Jurkat, Clone E6-1 (cell line): ENCODE data around the gene SMYD3.

Source experiments
- DNase-seq: peaks from one replicate; pipeline ENCODE4 v3.0.0-alpha.2; 2011; ENCODE audit warnings: low read depth, low spot score
- H3K4me3 ChIP-seq: 2 replicates; pipeline ENCODE4 v1.5.1; 2011; ENCODE audit warnings: mild to moderate bottlenecking, low read length, control low read depth, moderate library complexity

The SMYD3 gene

DNA sequence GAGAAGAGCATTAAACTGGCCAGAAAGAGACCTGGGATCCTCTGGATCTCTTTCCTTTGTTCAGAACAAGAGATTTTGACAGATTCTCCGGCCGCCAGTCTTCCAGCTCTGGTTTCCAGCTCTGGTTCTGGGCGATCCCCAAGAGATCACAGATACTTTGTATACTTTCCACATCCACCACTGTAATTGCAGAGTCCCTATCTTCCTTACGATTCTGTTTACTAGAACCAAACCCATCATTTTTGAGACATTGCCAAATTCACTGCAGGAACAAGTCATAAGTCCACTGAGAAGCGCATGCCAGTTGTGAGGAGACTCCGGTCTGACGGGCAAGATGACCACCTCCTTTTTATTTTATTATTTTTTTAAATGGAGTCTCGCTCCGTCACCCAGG, 505.2 kb downstream of the SMYD3 start:
- no peak for DNase-seq

DNA sequence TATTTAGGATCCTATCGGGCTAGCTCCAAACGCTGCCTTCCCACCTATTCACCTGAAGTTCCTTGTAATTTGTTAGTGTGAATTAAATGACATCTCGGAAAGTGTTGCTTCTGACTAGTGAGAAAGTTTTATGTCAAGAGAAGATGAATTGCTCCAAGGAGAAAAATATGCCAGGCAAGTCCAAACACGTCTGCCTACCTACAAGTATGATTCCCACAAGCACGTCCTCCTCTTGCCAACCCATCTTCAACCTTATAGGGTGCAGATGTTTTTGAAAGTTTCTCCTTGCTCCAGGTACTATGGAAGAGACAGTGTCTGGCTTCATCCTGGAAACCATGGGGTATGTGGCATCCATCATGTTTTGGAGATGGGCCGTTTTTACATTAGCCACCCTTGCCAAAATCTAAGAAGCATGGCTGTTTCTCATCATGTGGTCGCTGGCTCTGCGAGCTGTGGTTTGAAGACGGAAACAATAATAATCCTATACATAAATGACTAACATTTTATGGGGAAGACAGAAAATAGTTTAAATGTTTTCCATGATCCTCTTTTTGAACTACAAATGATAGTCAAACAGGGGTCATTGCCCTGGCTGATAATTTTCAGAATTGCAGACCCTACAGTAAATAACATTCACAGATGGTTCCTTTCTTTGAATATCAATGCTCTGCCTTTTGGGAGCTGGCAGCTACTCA, 505.8 kb downstream of the SMYD3 start:
- no peak for DNase-seq

More for the DNA sequence above, 505.2 kb downstream of the SMYD3 start:
- H3K4me3 ChIP-seq, result no peak overlapping the region

DNA sequence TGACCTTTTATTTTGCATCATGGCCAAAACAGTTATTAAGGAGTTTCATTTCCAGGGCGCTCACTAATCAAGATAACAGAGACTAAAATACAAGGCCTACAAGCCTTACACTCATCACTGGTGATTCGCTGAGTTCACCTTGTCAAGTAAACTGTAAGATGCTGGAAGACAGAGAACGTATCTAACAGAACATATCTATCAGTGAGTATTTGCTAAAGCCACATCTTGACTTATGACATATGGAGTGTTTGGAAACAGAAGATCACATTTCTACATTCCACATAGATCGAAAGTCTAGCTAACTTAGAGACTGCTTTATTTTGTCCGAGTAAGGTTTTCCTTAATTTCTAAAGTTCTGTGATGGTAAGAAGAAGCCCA, 506.5 kb downstream of the SMYD3 start:
- no peak overlapping the region for H3K4me3 ChIP-seq
- no peak for DNase-seq

More for the DNA sequence above, 505.8 kb downstream of the SMYD3 start:
- no peak overlapping the region for H3K4me3 ChIP-seq

GRCh38 chr1:245999697-246000637, 507.1 kb downstream of the SMYD3 start:
- DNase-seq, result no peak
- no peak overlapping the region for H3K4me3 ChIP-seq

DNA sequence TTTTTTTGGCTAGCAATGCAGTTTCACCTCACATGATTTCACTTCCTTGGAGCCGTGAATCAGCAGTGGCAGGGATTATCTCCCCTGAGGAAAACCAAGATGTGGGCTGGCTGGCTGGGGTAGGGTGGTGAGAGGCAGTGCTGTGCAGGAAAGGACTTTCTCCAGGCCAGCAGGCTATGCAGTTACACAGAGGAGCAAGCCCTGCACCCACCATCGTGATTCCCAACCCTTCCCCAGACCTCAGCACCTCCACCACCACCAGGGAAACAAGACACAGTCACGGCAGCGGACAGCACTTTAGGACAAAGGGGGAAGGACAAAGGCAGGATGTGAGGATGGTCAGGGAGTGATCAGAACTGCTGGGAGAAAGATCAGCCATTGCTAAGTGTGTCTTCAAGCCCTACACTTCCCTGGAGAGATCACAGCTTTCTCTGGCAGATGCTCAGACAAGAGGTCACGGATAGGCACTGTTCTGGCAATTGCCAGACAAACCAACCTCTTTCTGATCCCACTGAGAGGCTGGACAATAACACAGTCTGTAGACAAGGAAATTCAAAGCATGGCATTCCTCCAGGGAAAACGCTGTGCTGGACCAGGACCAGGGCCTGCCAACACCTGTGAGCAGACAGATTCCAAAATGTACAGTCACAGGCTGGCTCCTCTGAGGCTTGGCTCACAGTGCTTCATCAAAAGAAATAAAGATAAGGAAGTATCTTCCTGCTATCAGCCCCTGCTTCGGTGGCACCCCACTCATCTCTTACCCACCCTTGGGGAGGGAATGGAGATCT, 509.4 kb downstream of the SMYD3 start:
- H3K4me3 ChIP-seq, result no peak overlapping the region
- DNase-seq, result no peak

GRCh38 chr1:245996811-245997210, 510.3 kb downstream of the SMYD3 start:
- H3K4me3 ChIP-seq, result no peak overlapping the region
- no peak for DNase-seq

DNA sequence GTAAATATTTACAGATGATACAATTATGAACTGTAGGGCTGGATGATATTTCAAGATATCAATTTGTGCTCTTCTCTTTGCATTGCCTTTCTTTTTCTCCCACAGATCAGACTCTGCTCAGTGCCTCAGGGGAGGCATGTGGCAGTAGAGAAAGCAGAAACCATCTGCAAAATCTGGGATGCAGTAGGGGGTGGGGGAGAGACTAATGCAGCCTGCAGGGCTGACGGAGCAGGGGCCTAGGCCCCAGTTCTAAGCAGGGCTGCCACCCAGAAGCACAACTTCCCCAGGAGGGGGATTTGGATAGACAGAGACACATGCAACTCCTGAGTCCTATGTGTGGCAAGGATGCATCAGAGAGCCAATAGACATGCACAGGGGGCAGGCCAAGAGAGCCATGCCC, 511.6 kb downstream of the SMYD3 start:
- H3K4me3 ChIP-seq, result no peak overlapping the region
- DNase-seq, result no peak

GRCh38 chr1:245991266-245991665, 515.8 kb downstream of the SMYD3 start:
- no peak for DNase-seq
- no peak overlapping the region for H3K4me3 ChIP-seq

- no peak overlapping the region for H3K4me3 ChIP-seq
- no peak for DNase-seq
Measured at GRCh38 chr1:245990315-245991022, 516.6 kb downstream of the SMYD3 start.

DNA sequence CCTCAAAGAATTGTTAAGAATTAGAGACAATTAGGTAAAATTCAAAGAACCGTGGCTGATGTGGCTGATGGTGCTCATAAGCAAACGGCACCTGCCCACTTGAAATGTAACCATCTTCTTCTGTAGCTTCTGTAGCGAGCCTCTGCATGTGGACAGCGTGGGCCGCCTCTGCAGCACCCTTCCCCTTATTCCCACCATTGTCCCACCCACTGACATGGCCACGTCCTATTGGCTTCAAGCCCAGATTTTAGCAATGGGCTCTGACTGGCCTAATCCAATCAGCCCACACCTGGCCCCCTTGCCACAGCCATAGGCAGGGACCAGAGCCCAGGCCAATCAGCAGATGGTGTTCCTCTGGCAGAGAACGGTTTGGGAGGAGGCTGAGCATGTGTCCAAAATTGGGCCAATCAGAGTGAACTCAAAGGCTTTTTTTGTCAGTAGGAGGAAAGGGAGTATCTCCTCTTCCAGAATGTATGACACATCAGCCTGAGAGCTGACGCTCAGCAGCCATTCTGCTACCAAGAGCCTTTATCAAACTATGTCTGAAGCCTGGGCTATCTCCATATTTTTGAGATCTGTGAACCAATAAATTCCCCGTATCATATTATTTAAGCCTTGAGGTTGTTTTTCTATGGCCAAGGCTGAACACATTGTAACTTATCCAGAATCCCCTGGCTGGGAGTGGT, 518.5 kb downstream of the SMYD3 start:
- peak; percentile 6 for DNase-seq
- no peak overlapping the region for H3K4me3 ChIP-seq

DNA sequence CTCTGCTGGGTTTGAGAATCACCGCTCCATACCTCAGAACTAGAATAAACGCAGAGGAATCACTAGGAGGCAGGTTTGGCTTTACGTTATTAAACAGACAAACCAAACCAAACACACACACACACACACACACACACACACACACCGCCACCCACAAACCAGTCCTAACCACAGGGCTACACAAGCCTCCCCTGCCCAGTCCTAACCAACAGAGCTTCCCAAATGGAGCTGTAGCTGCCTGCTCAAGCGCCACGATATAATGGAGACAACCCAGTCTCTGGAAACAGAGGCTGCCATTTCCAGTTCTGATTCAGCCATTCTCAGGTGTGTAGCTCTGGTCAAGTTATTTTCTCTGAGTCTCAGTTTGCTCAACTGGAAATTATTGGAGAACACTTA, 519.1 kb downstream of the SMYD3 start:
- no peak for DNase-seq
- H3K4me3 ChIP-seq, result no peak overlapping the region

DNA sequence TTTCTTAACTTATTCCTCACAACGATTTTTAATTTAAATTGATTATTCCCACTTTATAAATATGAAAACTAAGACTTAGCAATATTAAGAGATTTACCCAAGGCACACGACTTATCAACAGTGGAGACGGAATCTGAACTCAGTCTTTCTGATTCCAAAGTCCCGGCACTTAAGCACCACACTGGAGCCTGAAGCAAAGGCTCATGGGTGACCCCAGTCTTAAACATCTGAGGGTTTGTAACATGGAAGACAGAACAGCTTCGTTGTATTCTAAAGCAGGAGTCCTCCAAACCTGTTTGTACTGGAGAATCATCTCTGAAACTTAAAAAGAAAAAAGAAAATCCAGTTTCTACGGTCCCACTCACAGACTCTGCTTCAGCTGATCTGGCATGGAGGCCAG, 519.5 kb downstream of the SMYD3 start:
- H3K4me3 ChIP-seq, result no peak overlapping the region
- no peak for DNase-seq

- no peak for DNase-seq
- no peak overlapping the region for H3K4me3 ChIP-seq
Measured at GRCh38 chr1:245987219-245987545, 519.9 kb downstream of the SMYD3 start.

- H3K4me3 ChIP-seq, result no peak overlapping the region
- DNase-seq, result no peak
Measured at GRCh38 chr1:245986404-245987218, 520.5 kb downstream of the SMYD3 start.

- DNase-seq, result no peak
- H3K4me3 ChIP-seq, result no peak overlapping the region
Measured at GRCh38 chr1:245984390-245985155, 522.5 kb downstream of the SMYD3 start.

DNA sequence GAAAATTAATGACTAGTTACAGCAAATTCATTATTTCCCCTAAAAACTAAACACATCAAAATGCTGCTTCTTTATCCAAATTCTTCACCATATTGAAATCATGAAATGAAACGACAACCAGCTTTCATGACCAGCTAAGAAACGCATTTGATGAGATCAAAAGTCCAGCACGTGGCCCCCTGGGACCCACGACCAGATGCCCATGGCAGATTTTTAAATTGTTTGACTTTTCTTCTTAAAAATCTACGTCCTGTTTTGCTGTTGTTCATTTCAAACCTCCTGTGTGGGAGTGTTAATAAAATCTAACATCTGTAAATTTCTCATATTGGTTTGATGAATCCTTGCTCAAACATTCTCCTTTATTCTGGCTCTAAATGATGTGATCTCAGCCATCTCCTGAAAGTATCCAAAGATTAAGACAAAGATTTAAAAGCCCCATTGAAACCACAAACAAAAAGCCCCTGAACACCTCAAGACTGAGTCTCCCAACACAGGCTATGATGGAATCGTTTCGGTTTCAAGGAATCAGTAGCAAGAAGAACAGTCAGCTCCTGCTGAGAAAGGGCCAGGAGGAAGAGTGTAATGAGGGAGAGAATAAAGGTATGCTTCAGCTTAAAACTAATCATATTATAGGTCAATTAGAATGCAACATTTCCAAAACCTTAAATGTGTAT, 523.6 kb downstream of the SMYD3 start:
- H3K4me3 ChIP-seq, result no peak overlapping the region
- no peak for DNase-seq

GRCh38 chr1:245979589-245979988, 527.5 kb downstream of the SMYD3 start:
- DNase-seq, result no peak
- no peak overlapping the region for H3K4me3 ChIP-seq
